Measurements from ENCODE around the gene SH3BGRL2. TPM values are rescaled to one million over a fixed set of nuclear protein-coding genes. Genes with fewer than 3 reads are reported as not detected.

The SH3BGRL2 gene
- total and polyA plus RNA-seq, 4 donors = 23.8 to 71.3 (median 34.3) TPM

- Histone ChIP-seq H3K4me1 (ENCODE audit: control insufficient read depth in 4 of 4, insufficient read depth in 4 of 4, low read length in 3 of 4) (peaks cover 0 to 2% (median 0%) of the 10 kb centered on the region in 4 donors), H3K27ac (ENCODE audit: low read depth in 1 of 2, low read length in 2 of 2) (no peak overlapping the region), H3K9ac (ENCODE audit: low read depth in 1 of 2, low read length in 2 of 2) (no peak overlapping the region), H3K9me3 (ENCODE audit: control insufficient read depth in 4 of 4, low read length in 3 of 4) (no peaks in the 10 kb centered on the region), H3K27me3 (ENCODE audit: control insufficient read depth in 4 of 4, insufficient read depth in 4 of 4, low read length in 3 of 4) (no peaks in the 10 kb centered on the region), H3K36me3 (ENCODE audit: control insufficient read depth in 4 of 4, insufficient read depth in 3 of 4, low read depth in 1 of 4, low read length in 3 of 4) (peaks cover 0 to 2% (median 0%) of the 10 kb centered on the region in 4 donors), H3K4me3 (ENCODE audit: low read depth in 1 of 3, low read length in 3 of 3) (no peak overlapping the region)
- TF ChIP-seq, protein P1, sequence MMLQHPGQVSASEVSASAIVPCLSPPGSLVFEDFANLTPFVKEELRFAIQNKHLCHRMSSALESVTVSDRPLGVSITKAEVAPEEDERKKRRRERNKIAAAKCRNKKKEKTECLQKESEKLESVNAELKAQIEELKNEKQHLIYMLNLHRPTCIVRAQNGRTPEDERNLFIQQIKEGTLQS (IDR thresholded peaks at IDR 0.05) = no peak
- no peak for TF ChIP-seq FOXA1 (IDR thresholded peaks at IDR 0.05)
- TF ChIP-seq CTCF (IDR thresholded peaks at IDR 0.05; ENCODE audit: low read depth, low read length, missing input control) = no peak
- no peak for TF ChIP-seq GABPA (IDR thresholded peaks at IDR 0.05 in 1 of 2, conservative IDR thresholded peaks at IDR 0.05 in 1 of 2)
- no peak for TF ChIP-seq FOXA2 (IDR thresholded peaks at IDR 0.05)
- no peak for TF ChIP-seq RAD21 (IDR thresholded peaks at IDR 0.05)
- TF ChIP-seq NR2F2 (IDR thresholded peaks at IDR 0.05) = no peak
- no peak for TF ChIP-seq REST (IDR thresholded peaks at IDR 0.05)
- TF ChIP-seq SP1 (IDR thresholded peaks at IDR 0.05) = no peak
- no peak for TF ChIP-seq JUND (IDR thresholded peaks at IDR 0.05)
- TF ChIP-seq, protein P2, sequence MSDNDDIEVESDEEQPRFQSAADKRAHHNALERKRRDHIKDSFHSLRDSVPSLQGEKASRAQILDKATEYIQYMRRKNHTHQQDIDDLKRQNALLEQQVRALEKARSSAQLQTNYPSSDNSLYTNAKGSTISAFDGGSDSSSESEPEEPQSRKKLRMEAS (IDR thresholded peaks at IDR 0.05) = no peak
- TF ChIP-seq HNF4G (IDR thresholded peaks at IDR 0.05) = no peak
- TF ChIP-seq YY1 (IDR thresholded peaks at IDR 0.05) = no peak
- no peak for TF ChIP-seq EGR1 (IDR thresholded peaks at IDR 0.05; ENCODE audit: low read depth in 2 of 2)
- TF ChIP-seq, protein P3, sequence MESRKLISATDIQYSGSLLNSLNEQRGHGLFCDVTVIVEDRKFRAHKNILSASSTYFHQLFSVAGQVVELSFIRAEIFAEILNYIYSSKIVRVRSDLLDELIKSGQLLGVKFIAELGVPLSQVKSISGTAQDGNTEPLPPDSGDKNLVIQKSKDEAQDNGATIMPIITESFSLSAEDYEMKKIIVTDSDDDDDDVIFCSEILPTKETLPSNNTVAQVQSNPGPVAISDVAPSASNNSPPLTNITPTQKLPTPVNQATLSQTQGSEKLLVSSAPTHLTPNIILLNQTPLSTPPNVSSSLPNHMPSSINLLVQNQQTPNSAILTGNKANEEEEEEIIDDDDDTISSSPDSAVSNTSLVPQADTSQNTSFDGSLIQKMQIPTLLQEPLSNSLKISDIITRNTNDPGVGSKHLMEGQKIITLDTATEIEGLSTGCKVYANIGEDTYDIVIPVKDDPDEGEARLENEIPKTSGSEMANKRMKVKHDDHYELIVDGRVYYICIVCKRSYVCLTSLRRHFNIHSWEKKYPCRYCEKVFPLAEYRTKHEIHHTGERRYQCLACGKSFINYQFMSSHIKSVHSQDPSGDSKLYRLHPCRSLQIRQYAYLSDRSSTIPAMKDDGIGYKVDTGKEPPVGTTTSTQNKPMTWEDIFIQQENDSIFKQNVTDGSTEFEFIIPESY (IDR thresholded peaks at IDR 0.05) = no peak
- TF ChIP-seq HNF4A (conservative IDR thresholded peaks at IDR 0.05) = no peak
- no peak for TF ChIP-seq RXRA (IDR thresholded peaks at IDR 0.05)
- no peak for DNase-seq (ENCODE audit: low spot score)
- 98% methylated on average over 3 of the region's 3 CpGs for WGBS
These were observed 75.4 kb downstream of the SH3BGRL2 start for GRCh38 chr6:79706527-79706926.

Data from liver (tissue), 9 donors.